Body of pancreas (tissue), 4 donors: Measurements from ENCODE around the gene BRAT1.

ENCODE experiments used
- CTCF ChIP-seq, 7 experiments: fragments of 450-650 bp in 4 of 7; fragments of 200-600 bp in 3 of 7; sonication (generic) in 3 of 7; IDR thresholded peaks; one replicate each; pipeline ENCODE4 v1.5.1; 2016 to 2019; ENCODE audit warnings: antibody characterized with exemption in 7 of 7
- POLR2A ChIP-seq, 3 donors: fragments of 450-650 bp; IDR thresholded peaks; one replicate each; pipeline ENCODE4 v1.6.1; 2016; ENCODE audit warnings: antibody characterized with exemption in 3 of 3, mild to moderate bottlenecking in 2 of 3

GRCh38 chr7:2545746-2546425 is 9.4 kb downstream of the BRAT1 start:
- TF ChIP-seq CTCF (IDR thresholded peaks at IDR 0.05) (no peak), POLR2A (IDR thresholded peaks at IDR 0.05) (no peak)
